Measurements from ENCODE around the gene ELK3.

ELK3 gene

GRCh38 chr12:96226401-96226800, 32.2 kb downstream of the ELK3 start:
- no peak for ATAC-seq
- TF ChIP-seq ZFP3 (CRISPR knock-in tag; IDR thresholded peaks at IDR 0.05): no peak
- TF ChIP-seq PATZ1 (CRISPR knock-in tag; IDR thresholded peaks at IDR 0.05; ENCODE audit: borderline replicate concordance): no peak
- TF ChIP-seq, protein P1, sequence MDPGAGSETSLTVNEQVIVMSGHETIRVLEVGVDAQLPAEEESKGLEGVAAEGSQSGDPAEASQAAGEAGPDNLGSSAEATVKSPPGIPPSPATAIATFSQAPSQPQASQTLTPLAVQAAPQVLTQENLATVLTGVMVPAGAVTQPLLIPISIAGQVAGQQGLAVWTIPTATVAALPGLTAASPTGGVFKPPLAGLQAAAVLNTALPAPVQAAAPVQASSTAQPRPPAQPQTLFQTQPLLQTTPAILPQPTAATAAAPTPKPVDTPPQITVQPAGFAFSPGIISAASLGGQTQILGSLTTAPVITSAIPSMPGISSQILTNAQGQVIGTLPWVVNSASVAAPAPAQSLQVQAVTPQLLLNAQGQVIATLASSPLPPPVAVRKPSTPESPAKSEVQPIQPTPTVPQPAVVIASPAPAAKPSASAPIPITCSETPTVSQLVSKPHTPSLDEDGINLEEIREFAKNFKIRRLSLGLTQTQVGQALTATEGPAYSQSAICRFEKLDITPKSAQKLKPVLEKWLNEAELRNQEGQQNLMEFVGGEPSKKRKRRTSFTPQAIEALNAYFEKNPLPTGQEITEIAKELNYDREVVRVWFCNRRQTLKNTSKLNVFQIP (CRISPR knock-in tag; IDR thresholded peaks at IDR 0.05; ENCODE audit: borderline replicate concordance, low read depth): no peak
- no peak for TF ChIP-seq OSR1 (CRISPR knock-in tag; IDR thresholded peaks at IDR 0.05)
- TF ChIP-seq CSDC2 (CRISPR knock-in tag; IDR thresholded peaks at IDR 0.05): no peak
- no peak for TF ChIP-seq TCF4 (CRISPR knock-in tag; IDR thresholded peaks at IDR 0.05; ENCODE audit: borderline replicate concordance)
- TF ChIP-seq ARNTL (CRISPR knock-in tag; IDR thresholded peaks at IDR 0.05; ENCODE audit: borderline replicate concordance, low read depth): no peak

- TF ChIP-seq SNAI2 (CRISPR knock-in tag; IDR thresholded peaks at IDR 0.05): no peak
- TF ChIP-seq CSDC2 (CRISPR knock-in tag; IDR thresholded peaks at IDR 0.05): no peak
- no peak for TF ChIP-seq ZFP3 (CRISPR knock-in tag; IDR thresholded peaks at IDR 0.05)
- no peak for TF ChIP-seq ESRRG (CRISPR knock-in tag; IDR thresholded peaks at IDR 0.05)
- no peak for TF ChIP-seq PPARA (CRISPR knock-in tag; IDR thresholded peaks at IDR 0.05; ENCODE audit: borderline replicate concordance)
- TF ChIP-seq ZFP30 (CRISPR knock-in tag; IDR thresholded peaks at IDR 0.05): no peak
- TF ChIP-seq PATZ1 (CRISPR knock-in tag; IDR thresholded peaks at IDR 0.05; ENCODE audit: borderline replicate concordance): no peak
- no peak for TF ChIP-seq GLIS3 (CRISPR knock-in tag; IDR thresholded peaks at IDR 0.05)
- TF ChIP-seq, protein P1 (CRISPR knock-in tag; IDR thresholded peaks at IDR 0.05; ENCODE audit: borderline replicate concordance, low read depth): no peak
- TF ChIP-seq ZC3H10 (CRISPR knock-in tag; IDR thresholded peaks at IDR 0.05): no peak
- no peak for TF ChIP-seq TCF4 (CRISPR knock-in tag; IDR thresholded peaks at IDR 0.05; ENCODE audit: borderline replicate concordance)
- TF ChIP-seq RARB (CRISPR knock-in tag; IDR thresholded peaks at IDR 0.05): no peak
- TF ChIP-seq, protein P2, sequence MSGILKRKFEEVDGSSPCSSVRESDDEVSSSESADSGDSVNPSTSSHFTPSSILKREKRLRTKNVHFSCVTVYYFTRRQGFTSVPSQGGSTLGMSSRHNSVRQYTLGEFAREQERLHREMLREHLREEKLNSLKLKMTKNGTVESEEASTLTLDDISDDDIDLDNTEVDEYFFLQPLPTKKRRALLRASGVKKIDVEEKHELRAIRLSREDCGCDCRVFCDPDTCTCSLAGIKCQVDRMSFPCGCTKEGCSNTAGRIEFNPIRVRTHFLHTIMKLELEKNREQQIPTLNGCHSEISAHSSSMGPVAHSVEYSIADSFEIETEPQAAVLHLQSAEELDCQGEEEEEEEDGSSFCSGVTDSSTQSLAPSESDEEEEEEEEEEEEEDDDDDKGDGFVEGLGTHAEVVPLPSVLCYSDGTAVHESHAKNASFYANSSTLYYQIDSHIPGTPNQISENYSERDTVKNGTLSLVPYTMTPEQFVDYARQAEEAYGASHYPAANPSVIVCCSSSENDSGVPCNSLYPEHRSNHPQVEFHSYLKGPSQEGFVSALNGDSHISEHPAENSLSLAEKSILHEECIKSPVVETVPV (CRISPR knock-in tag; IDR thresholded peaks at IDR 0.05): no peak
- no peak for TF ChIP-seq ISL1 (CRISPR knock-in tag; IDR thresholded peaks at IDR 0.05)
- TF ChIP-seq ZNF70 (CRISPR knock-in tag; IDR thresholded peaks at IDR 0.05): no peak
- TF ChIP-seq ZNF8 (CRISPR knock-in tag; IDR thresholded peaks at IDR 0.05): no peak
- TF ChIP-seq, protein P3, sequence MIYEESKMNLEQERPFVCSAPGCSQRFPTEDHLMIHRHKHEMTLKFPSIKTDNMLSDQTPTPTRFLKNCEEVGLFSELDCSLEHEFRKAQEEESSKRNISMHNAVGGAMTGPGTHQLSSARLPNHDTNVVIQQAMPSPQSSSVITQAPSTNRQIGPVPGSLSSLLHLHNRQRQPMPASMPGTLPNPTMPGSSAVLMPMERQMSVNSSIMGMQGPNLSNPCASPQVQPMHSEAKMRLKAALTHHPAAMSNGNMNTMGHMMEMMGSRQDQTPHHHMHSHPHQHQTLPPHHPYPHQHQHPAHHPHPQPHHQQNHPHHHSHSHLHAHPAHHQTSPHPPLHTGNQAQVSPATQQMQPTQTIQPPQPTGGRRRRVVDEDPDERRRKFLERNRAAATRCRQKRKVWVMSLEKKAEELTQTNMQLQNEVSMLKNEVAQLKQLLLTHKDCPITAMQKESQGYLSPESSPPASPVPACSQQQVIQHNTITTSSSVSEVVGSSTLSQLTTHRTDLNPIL (CRISPR knock-in tag; IDR thresholded peaks at IDR 0.05; ENCODE audit: low read depth): no peak
- no peak for TF ChIP-seq BACH2 (CRISPR knock-in tag; IDR thresholded peaks at IDR 0.05; ENCODE audit: borderline replicate concordance)
- no peak for TF ChIP-seq OSR1 (CRISPR knock-in tag; IDR thresholded peaks at IDR 0.05)
- TF ChIP-seq, protein P4, sequence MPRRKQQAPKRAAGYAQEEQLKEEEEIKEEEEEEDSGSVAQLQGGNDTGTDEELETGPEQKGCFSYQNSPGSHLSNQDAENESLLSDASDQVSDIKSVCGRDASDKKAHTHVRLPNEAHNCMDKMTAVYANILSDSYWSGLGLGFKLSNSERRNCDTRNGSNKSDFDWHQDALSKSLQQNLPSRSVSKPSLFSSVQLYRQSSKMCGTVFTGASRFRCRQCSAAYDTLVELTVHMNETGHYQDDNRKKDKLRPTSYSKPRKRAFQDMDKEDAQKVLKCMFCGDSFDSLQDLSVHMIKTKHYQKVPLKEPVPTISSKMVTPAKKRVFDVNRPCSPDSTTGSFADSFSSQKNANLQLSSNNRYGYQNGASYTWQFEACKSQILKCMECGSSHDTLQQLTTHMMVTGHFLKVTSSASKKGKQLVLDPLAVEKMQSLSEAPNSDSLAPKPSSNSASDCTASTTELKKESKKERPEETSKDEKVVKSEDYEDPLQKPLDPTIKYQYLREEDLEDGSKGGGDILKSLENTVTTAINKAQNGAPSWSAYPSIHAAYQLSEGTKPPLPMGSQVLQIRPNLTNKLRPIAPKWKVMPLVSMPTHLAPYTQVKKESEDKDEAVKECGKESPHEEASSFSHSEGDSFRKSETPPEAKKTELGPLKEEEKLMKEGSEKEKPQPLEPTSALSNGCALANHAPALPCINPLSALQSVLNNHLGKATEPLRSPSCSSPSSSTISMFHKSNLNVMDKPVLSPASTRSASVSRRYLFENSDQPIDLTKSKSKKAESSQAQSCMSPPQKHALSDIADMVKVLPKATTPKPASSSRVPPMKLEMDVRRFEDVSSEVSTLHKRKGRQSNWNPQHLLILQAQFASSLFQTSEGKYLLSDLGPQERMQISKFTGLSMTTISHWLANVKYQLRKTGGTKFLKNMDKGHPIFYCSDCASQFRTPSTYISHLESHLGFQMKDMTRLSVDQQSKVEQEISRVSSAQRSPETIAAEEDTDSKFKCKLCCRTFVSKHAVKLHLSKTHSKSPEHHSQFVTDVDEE (CRISPR knock-in tag; IDR thresholded peaks at IDR 0.05): no peak
- no peak for ATAC-seq
Observed at GRCh38 chr12:96226801-96227348, 32.7 kb downstream of the ELK3 start.
